ENCODE data around the gene MLLT10. TPM values are rescaled to one million over a fixed set of nuclear protein-coding genes. Genes with fewer than 3 reads are reported as not detected.

Gene MLLT10
- total and polyA plus RNA-seq, 9 of the 15 experiments (the other 6 are each of a cell fraction or from before 2014, with no cell fraction given), result 18.8 to 81.4 (median 64.2) TPM

GRCh38 chr10:21495752-21496342 is 38.2 kb upstream of the MLLT10 start (continued):
- TF ChIP-seq, protein P1, sequence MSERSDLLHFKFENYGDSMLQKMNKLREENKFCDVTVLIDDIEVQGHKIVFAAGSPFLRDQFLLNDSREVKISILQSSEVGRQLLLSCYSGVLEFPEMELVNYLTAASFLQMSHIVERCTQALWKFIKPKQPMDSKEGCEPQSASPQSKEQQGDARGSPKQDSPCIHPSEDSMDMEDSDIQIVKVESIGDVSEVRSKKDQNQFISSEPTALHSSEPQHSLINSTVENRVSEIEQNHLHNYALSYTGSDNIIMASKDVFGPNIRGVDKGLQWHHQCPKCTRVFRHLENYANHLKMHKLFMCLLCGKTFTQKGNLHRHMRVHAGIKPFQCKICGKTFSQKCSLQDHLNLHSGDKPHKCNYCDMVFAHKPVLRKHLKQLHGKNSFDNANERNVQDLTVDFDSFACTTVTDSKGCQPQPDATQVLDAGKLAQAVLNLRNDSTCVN (CRISPR knock-in tag; IDR thresholded peaks at IDR 0.05), result no peak
- TF ChIP-seq E2F3 (CRISPR knock-in tag; IDR thresholded peaks at IDR 0.05), result no peak
- no peak; the same call in 1 of the 2 replicates for TF ChIP-seq NFRKB (IDR thresholded peaks at IDR 0.05; ENCODE audit: low read depth)
- TF ChIP-seq ZNF282 (CRISPR knock-in tag; IDR thresholded peaks at IDR 0.05), result peak; percentile 88
- no peak for TF ChIP-seq PBX2 (CRISPR knock-in tag; IDR thresholded peaks at IDR 0.05; ENCODE audit: low read depth)
- no peak for TF ChIP-seq PBX2 (tag; conservative IDR thresholded peaks at IDR 0.05; ENCODE audit: low read depth)
- TF ChIP-seq SMAD4 (CRISPR knock-in tag; conservative IDR thresholded peaks at IDR 0.05), result peak; percentile 67; the same call in 1 of the 2 replicates
- TF ChIP-seq WHSC1 (IDR thresholded peaks at IDR 0.05; ENCODE audit: low read length), result no peak
- TF ChIP-seq ZC3H4 (CRISPR knock-in tag; IDR thresholded peaks at IDR 0.05; ENCODE audit: borderline replicate concordance), result no peak
- no peak for TF ChIP-seq BDP1 (IDR thresholded peaks at IDR 0.05; ENCODE audit: insufficient read depth, insufficient read length)
- TF ChIP-seq ZNF696 (CRISPR knock-in tag; conservative IDR thresholded peaks at IDR 0.05), result no peak
- no peak for TF ChIP-seq ZNF57 (CRISPR knock-in tag; IDR thresholded peaks at IDR 0.05)
- TF ChIP-seq, protein P2, sequence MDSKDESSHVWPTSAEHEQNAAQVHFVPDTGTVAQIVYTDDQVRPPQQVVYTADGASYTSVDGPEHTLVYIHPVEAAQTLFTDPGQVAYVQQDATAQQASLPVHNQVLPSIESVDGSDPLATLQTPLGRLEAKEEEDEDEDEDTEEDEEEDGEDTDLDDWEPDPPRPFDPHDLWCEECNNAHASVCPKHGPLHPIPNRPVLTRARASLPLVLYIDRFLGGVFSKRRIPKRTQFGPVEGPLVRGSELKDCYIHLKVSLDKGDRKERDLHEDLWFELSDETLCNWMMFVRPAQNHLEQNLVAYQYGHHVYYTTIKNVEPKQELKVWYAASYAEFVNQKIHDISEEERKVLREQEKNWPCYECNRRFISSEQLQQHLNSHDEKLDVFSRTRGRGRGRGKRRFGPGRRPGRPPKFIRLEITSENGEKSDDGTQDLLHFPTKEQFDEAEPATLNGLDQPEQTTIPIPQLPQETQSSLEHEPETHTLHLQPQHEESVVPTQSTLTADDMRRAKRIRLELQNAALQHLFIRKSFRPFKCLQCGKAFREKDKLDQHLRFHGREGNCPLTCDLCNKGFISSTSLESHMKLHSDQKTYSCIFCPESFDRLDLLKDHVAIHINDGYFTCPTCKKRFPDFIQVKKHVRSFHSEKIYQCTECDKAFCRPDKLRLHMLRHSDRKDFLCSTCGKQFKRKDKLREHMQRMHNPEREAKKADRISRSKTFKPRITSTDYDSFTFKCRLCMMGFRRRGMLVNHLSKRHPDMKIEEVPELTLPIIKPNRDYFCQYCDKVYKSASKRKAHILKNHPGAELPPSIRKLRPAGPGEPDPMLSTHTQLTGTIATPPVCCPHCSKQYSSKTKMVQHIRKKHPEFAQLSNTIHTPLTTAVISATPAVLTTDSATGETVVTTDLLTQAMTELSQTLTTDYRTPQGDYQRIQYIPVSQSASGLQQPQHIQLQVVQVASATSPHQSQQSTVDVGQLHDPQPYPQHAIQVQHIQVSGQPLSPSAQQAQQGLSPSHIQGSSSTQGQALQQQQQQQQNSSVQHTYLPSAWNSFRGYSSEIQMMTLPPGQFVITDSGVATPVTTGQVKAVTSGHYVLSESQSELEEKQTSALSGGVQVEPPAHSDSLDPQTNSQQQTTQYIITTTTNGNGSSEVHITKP (IDR thresholded peaks at IDR 0.05; ENCODE audit: partially characterized antibody), result no peak
- no peak for TF ChIP-seq ZNF347 (CRISPR knock-in tag; IDR thresholded peaks at IDR 0.05; ENCODE audit: low read depth)
- peak in 1 of 2 experiments; percentile 68; a peak in 2 of 4 replicates for TF ChIP-seq ZNF639 (CRISPR knock-in tag; conservative IDR thresholded peaks at IDR 0.05 in 1 of 2, IDR thresholded peaks at IDR 0.05 in 1 of 2)
- no peak for TF ChIP-seq ZNF23 (CRISPR knock-in tag; IDR thresholded peaks at IDR 0.05)
- no peak for TF ChIP-seq TRIM28 (IDR thresholded peaks at IDR 0.05)
- no peak for TF ChIP-seq TCF15 (CRISPR knock-in tag; IDR thresholded peaks at IDR 0.05)
- no peak for TF ChIP-seq KHSRP (IDR thresholded peaks at IDR 0.05)
- no peak for TF ChIP-seq STAT5A (IDR thresholded peaks at IDR 0.05; ENCODE audit: borderline replicate concordance, low read length)
